Type B pancreatic cell (in vitro differentiated cells): ENCODE results near the gene TMEM127. TPM values are rescaled to one million over a fixed set of nuclear protein-coding genes. Genes with fewer than 3 reads are reported as not detected.

ENCODE experiments used
- DNase-seq: peaks from one replicate; pipeline ENCODE4 v3.0.0; 2021; ENCODE audit warnings: mixed read lengths; ENCODE audit not compliant: unreplicated experiment; ENCODE audit errors: extremely low spot score
- H3K27ac Mint-ChIP-seq: 2 replicates; pipeline ENCODE4 v1.8.0; 2021; ENCODE audit warnings: mild to moderate bottlenecking, mixed read lengths
- H3K27me3 Mint-ChIP-seq: 2 replicates; pipeline ENCODE4 v1.8.0; 2021; ENCODE audit warnings: mixed read lengths
- H3K36me3 Mint-ChIP-seq: 2 replicates; pipeline ENCODE4 v1.8.0; 2021; ENCODE audit warnings: mixed read lengths
- H3K4me1 Mint-ChIP-seq: one replicate; pipeline ENCODE4 v1.8.0; 2021; ENCODE audit warnings: mixed read lengths; ENCODE audit not compliant: unreplicated experiment
- H3K4me3 Mint-ChIP-seq: 2 replicates; pipeline ENCODE4 v1.8.0; 2021; ENCODE audit warnings: mild to moderate bottlenecking, mixed read lengths
- H3K9me3 Mint-ChIP-seq: 2 replicates; pipeline ENCODE4 v1.8.0; 2021; ENCODE audit warnings: mixed read lengths
- total RNA-seq: library from RNA; stranded (reverse); gene quantifications from 2 replicates; pipeline ENCODE4 v1.2.1, GENCODE V29; 2021; ENCODE audit warnings: low replicate concordance
- TF ChIP-seq, protein P1 (sequence below): fragments of 200-600 bp; sonication (generic); conservative IDR thresholded peaks from 2 replicates; pipeline ENCODE4 v1.5.0; 2021; ENCODE audit warnings: antibody characterized with exemption, mild to moderate bottlenecking

TMEM127 gene
- total RNA-seq, 1 donor from 2014 or later: 40.5 TPM

DNA sequence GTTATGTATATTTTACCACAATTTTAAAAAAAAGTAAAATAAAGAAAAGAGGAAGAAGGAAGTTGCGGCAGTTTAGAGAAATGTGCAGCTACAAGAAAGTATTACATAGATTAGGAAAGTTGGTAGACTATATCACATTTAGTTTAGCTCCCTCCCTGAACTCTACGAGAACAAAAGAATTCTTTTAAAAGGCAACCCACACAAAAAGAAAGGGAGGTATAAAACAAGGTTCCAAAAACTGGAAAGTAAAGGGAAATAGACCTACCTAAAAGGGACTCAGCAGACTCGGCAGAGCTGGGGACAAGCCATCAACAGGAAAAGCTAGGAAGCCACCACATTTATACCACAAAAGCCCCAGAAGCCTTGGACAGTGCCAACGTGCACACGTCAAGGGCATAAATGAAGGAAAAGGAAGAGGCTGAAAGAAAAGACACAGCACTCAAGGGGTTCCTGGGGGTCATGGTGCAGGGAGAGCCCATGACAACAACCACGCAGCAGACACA is 9.1 kb downstream of the TMEM127 start:
- Mint-ChIP-seq H3K4me1 (peaks cover 21% of the 10 kb centered on the region), H3K36me3 (peaks cover 22% of the 10 kb centered on the region), H3K9me3 (no peaks in the 10 kb centered on the region), H3K27ac (no peak overlapping the region), H3K27me3 (no peaks in the 10 kb centered on the region), H3K4me3 (no peak overlapping the region)
- TF ChIP-seq, protein P1, sequence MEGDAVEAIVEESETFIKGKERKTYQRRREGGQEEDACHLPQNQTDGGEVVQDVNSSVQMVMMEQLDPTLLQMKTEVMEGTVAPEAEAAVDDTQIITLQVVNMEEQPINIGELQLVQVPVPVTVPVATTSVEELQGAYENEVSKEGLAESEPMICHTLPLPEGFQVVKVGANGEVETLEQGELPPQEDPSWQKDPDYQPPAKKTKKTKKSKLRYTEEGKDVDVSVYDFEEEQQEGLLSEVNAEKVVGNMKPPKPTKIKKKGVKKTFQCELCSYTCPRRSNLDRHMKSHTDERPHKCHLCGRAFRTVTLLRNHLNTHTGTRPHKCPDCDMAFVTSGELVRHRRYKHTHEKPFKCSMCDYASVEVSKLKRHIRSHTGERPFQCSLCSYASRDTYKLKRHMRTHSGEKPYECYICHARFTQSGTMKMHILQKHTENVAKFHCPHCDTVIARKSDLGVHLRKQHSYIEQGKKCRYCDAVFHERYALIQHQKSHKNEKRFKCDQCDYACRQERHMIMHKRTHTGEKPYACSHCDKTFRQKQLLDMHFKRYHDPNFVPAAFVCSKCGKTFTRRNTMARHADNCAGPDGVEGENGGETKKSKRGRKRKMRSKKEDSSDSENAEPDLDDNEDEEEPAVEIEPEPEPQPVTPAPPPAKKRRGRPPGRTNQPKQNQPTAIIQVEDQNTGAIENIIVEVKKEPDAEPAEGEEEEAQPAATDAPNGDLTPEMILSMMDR: no peak
- no peak for DNase-seq

DNA sequence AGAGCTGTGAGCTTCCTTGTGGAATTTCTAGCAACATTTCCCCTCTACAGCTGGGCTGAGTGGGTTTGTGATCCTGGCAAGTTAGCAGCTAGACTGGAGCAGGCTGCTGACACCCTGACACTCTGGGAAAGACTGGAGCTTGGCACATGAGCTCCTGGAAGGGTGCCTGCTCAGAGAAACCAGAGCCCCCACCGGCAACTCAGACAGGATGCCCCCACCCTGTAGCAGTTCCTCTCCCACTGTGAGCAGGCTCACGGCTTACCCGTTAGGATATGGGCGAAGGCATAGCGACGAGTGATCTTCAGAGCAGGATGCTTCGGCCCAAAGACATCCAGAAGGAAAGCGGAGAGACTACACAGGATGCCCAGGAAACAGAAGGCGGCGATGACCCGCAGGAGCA is 11.2 kb downstream of the TMEM127 start:
- peaks cover 17% of the 10 kb centered on the region for H3K36me3 Mint-ChIP-seq
- no peaks in the 10 kb centered on the region for H3K27me3 Mint-ChIP-seq

DNA sequence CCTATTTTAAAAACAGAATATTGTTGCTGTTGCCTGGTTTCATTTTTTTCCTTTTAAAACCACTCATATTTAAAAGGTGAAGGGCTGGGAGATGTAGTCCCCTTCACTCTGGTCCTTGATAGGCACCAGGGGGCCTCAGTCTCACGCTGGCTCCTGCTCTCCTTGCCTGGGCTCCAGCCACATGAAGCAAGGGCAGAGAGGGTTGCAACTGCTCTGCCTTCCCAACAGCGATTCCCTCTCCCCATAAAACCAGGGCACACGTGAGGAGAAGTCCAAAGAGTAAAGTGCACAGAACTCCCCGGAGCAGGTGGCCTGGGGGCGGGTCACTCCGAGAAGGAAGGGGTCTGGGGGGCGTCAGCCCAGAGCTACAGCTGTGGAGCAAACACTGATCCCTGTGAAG is 12.8 kb downstream of the TMEM127 start:
- Mint-ChIP-seq H3K4me3 (no peak overlapping the region), H3K36me3 (peaks cover 17% of the 10 kb centered on the region), H3K27ac (no peak overlapping the region), H3K27me3 (no peaks in the 10 kb centered on the region), H3K9me3 (no peaks in the 10 kb centered on the region), H3K4me1 (peaks cover 22% of the 10 kb centered on the region)
- TF ChIP-seq, protein P1: no peak
- no peak for DNase-seq

More for the DNA sequence above, 11.2 kb downstream of the TMEM127 start:
- no peak overlapping the region for H3K4me3 Mint-ChIP-seq
- H3K4me1 Mint-ChIP-seq: peaks cover 21% of the 10 kb centered on the region
- no peaks in the 10 kb centered on the region for H3K9me3 Mint-ChIP-seq
- TF ChIP-seq, protein P1: no peak
- no peak overlapping the region for H3K27ac Mint-ChIP-seq
- no peak for DNase-seq

DNA sequence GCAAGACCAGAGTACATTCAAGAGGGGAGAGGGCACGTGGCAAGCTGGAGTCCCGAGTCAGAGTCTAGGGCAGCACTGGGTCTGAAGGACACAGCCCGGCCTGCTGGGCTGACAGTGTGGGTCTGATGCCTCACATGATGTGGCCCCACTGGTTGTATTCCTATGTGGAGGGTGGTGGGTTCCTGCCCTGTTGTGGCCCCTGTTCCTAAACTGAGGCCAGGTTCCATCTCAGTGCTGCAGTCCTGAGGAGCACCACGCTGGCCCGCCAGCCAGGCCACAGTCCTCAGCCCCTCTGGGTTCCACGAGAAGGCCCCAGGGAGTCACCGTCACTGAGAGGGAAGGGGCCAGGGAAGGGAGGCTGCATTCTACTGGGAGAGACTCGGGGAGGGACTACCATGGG is 13.3 kb downstream of the TMEM127 start:
- Mint-ChIP-seq H3K4me1 (peaks cover 27% of the 10 kb centered on the region), H3K27ac (no peak overlapping the region), H3K4me3 (no peak overlapping the region), H3K9me3 (no peaks in the 10 kb centered on the region), H3K27me3 (no peaks in the 10 kb centered on the region), H3K36me3 (peaks cover 17% of the 10 kb centered on the region)
- TF ChIP-seq, protein P1: no peak
- no peak for DNase-seq

DNA sequence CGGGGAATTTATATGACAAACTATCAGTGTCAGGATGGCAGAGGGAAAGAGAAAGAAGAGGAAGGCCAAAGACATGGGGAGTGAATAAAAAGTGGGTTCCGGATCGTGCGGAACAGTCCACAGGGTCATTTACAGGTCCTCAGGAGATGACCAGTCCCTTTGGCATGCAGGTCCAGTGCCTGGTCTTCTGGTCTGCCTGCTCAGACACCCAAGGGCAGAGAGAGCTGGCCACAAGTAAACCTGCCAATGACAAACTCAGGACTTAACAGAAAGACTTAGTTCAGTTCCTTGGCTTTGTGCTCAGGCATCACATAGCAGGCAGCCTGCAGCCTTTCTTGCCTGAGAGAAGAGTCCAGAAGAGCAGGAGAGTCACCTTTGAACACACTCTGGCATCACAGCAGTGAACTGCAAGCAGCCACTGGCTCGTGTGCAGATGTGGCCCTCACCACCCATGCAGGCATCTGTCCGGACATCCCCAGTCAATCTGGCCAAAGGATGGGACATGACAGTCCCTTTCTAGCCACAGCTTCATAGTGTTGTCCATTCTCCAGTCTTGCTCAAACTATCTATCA is 14.0 kb downstream of the TMEM127 start:
- TF ChIP-seq, protein P1: no peak
- Mint-ChIP-seq H3K4me3 (no peak overlapping the region), H3K9me3 (no peaks in the 10 kb centered on the region), H3K4me1 (peaks cover 31% of the 10 kb centered on the region), H3K27me3 (no peaks in the 10 kb centered on the region), H3K36me3 (peaks cover 17% of the 10 kb centered on the region), H3K27ac (peak overlapping the region; percentile 54)
- no peak for DNase-seq

DNA sequence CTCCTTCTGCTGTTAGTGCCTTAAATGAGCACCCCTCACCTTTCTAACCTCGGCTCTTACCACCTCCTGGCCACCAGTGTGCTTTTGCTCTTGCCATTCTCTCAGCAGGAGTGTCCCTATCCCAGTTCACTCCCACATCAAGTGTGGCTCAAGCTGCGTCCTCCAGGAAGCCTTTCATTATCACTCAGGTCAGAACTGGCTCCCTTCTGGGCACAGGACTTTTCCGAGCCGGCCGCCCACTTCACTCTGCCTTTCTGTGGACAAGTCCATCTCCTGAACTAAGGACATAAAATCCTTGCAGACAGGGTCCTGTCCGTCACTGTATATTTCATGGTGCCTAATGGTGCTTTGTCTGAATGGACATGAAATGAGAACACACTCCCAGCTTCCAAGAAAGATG is 15.6 kb downstream of the TMEM127 start:
- no peak for DNase-seq
- TF ChIP-seq, protein P1: no peak
- H3K27ac Mint-ChIP-seq: peak overlapping the region; percentile 38
- H3K36me3 Mint-ChIP-seq: peaks cover 13% of the 10 kb centered on the region
- peaks cover 32% of the 10 kb centered on the region for H3K4me1 Mint-ChIP-seq
- H3K4me3 Mint-ChIP-seq: no peak overlapping the region
- no peaks in the 10 kb centered on the region for H3K27me3 Mint-ChIP-seq
- H3K9me3 Mint-ChIP-seq: no peaks in the 10 kb centered on the region
